ENCODE measurements around the gene DCPS. TPM values are rescaled to one million over a fixed set of nuclear protein-coding genes. Genes with fewer than 3 reads are reported as not detected.

The DCPS gene
- total RNA-seq, 1 experiment from 2014 or later: 25.6 TPM

GRCh38 chr11:126256216-126256615 lies 47.6 kb upstream of the DCPS start:
- no peaks in the 10 kb centered on the region for H3K9me2 ChIP-seq (ENCODE audit: insufficient read depth)
- ChIA-PET CTCF (no interaction called here), POLR2A (no interaction called here), RAD21 (ENCODE audit: low non-redundant PET in 1 of 2, low total read pairs in 2 of 2, uncharacterized antibody in 2 of 2, unreplicated experiment in 2 of 2) (no interaction called here)
- H3K9ac ChIP-seq (ENCODE audit: low read length): no peak overlapping the region
- no TSS peak for BruUV-seq (replicated peaks)
- no peak for ATAC-seq
- H3K4me2 ChIP-seq (ENCODE audit: low read length): no peak overlapping the region
- no peaks in the 10 kb centered on the region for H3K9me3 ChIP-seq (ENCODE audit: control insufficient read depth in 1 of 2, insufficient read depth in 1 of 2, low read depth in 1 of 2, low read length in 2 of 2)
- H3K4me3 ChIP-seq (replicated peaks in 1 of 2; ENCODE audit: low read depth in 1 of 2, low read length in 2 of 2): no peak overlapping the region
- no peak overlapping the region for H2AFZ ChIP-seq (ENCODE audit: low read depth, low read length, poor library complexity, severe bottlenecking)
- TF ChIP-seq ZFX (IDR thresholded peaks at IDR 0.05) (no peak), EZH2phosphoT487 (IDR thresholded peaks at IDR 0.05; ENCODE audit: borderline replicate concordance) (no peak), SP1 (IDR thresholded peaks at IDR 0.05; ENCODE audit: low read depth) (no peak), POLR2A (IDR thresholded peaks at IDR 0.05; ENCODE audit: borderline replicate concordance, extremely low read depth, insufficient read depth, insufficient read length) (no peak)
- TF ChIP-seq, protein P1, sequence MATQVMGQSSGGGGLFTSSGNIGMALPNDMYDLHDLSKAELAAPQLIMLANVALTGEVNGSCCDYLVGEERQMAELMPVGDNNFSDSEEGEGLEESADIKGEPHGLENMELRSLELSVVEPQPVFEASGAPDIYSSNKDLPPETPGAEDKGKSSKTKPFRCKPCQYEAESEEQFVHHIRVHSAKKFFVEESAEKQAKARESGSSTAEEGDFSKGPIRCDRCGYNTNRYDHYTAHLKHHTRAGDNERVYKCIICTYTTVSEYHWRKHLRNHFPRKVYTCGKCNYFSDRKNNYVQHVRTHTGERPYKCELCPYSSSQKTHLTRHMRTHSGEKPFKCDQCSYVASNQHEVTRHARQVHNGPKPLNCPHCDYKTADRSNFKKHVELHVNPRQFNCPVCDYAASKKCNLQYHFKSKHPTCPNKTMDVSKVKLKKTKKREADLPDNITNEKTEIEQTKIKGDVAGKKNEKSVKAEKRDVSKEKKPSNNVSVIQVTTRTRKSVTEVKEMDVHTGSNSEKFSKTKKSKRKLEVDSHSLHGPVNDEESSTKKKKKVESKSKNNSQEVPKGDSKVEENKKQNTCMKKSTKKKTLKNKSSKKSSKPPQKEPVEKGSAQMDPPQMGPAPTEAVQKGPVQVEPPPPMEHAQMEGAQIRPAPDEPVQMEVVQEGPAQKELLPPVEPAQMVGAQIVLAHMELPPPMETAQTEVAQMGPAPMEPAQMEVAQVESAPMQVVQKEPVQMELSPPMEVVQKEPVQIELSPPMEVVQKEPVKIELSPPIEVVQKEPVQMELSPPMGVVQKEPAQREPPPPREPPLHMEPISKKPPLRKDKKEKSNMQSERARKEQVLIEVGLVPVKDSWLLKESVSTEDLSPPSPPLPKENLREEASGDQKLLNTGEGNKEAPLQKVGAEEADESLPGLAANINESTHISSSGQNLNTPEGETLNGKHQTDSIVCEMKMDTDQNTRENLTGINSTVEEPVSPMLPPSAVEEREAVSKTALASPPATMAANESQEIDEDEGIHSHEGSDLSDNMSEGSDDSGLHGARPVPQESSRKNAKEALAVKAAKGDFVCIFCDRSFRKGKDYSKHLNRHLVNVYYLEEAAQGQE (IDR thresholded peaks at IDR 0.05; ENCODE audit: low read depth): no peak
- no peaks in the 10 kb centered on the region for H3K27me3 ChIP-seq (ENCODE audit: insufficient read depth, low read length)
- H3K36me3 ChIP-seq (ENCODE audit: control insufficient read depth in 1 of 2, insufficient read depth in 2 of 2, low read length in 2 of 2): peaks cover 4 to 5% of the 10 kb centered on the region in 2 experiments; a peak in 3 of 4 replicates
- H3K27ac ChIP-seq (ENCODE audit: low read depth, low read length): no peak overlapping the region
- no peak for DNase-seq (ENCODE audit: low read depth, low spot score)
- intact Hi-C loops (cut with micrococcal nuclease): no loop called here
- H3K4me1 ChIP-seq (ENCODE audit: control insufficient read depth in 1 of 2, insufficient read depth in 2 of 2, low read length in 2 of 2): no peaks in the 10 kb centered on the region
- no peaks in the 10 kb centered on the region for H4K20me1 ChIP-seq (ENCODE audit: insufficient read depth)
- no peaks in the 10 kb centered on the region for H3K79me2 ChIP-seq (ENCODE audit: insufficient read depth, low read length)

DNA sequence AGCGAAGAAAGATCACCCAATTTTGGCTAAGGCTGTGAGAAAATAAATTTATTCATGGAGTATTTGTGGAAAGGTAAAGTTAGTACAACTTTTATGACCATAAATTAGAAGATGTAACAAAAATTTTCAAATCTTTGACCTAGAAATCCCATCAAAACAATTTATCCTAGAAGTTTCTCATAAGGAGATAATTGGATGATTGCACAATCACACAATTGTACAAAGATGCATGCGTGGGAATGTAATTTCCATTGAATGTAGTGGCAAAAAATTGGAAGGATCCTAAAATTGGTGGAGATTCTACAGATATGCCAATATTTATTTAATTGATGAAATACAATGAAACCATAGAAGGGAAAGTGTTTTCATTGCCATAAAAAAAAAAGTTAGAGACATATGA lies 46.7 kb upstream of the DCPS start:
- intact Hi-C loops (cut with micrococcal nuclease): no loop called here
- Histone ChIP-seq H2AFZ (ENCODE audit: low read depth, low read length, poor library complexity, severe bottlenecking) (no peak overlapping the region), H3K9ac (ENCODE audit: low read length) (no peak overlapping the region), H3K79me2 (ENCODE audit: insufficient read depth, low read length) (no peaks in the 10 kb centered on the region), H3K4me3 (replicated peaks in 1 of 2; ENCODE audit: low read depth in 1 of 2, low read length in 2 of 2) (no peak overlapping the region), H3K27me3 (ENCODE audit: insufficient read depth, low read length) (no peaks in the 10 kb centered on the region), H3K9me3 (ENCODE audit: control insufficient read depth in 1 of 2, insufficient read depth in 1 of 2, low read depth in 1 of 2, low read length in 2 of 2) (no peaks in the 10 kb centered on the region), H3K27ac (ENCODE audit: low read depth, low read length) (no peak overlapping the region), H3K4me1 (ENCODE audit: control insufficient read depth in 1 of 2, insufficient read depth in 2 of 2, low read length in 2 of 2) (no peaks in the 10 kb centered on the region), H3K4me2 (ENCODE audit: low read length) (no peak overlapping the region), H3K36me3 (ENCODE audit: control insufficient read depth in 1 of 2, insufficient read depth in 2 of 2, low read length in 2 of 2) (peaks cover 7 to 8% of the 10 kb centered on the region in 2 experiments), H3K9me2 (ENCODE audit: insufficient read depth) (no peaks in the 10 kb centered on the region), H4K20me1 (ENCODE audit: insufficient read depth) (no peaks in the 10 kb centered on the region)
- no peak for ATAC-seq
- ChIA-PET RAD21 (ENCODE audit: low non-redundant PET in 1 of 2, low total read pairs in 2 of 2, uncharacterized antibody in 2 of 2, unreplicated experiment in 2 of 2) (no interaction called here), POLR2A (no interaction called here), CTCF (no interaction called here)
- DNase-seq (ENCODE audit: low read depth, low spot score): no peak
- BruUV-seq (replicated peaks): no TSS peak
- no peak for TF ChIP-seq EZH2 (IDR thresholded peaks at IDR 0.05)
- TF ChIP-seq FOSL1 (IDR thresholded peaks at IDR 0.05; ENCODE audit: low read depth): no peak
- no peak for TF ChIP-seq POLR2AphosphoS5 (IDR thresholded peaks at IDR 0.05; ENCODE audit: low read depth, low read length)
- no peak for TF ChIP-seq YY1 (IDR thresholded peaks at IDR 0.05; ENCODE audit: extremely low read depth, insufficient replicate concordance, low read depth, low read length)
- TF ChIP-seq, protein P2, sequence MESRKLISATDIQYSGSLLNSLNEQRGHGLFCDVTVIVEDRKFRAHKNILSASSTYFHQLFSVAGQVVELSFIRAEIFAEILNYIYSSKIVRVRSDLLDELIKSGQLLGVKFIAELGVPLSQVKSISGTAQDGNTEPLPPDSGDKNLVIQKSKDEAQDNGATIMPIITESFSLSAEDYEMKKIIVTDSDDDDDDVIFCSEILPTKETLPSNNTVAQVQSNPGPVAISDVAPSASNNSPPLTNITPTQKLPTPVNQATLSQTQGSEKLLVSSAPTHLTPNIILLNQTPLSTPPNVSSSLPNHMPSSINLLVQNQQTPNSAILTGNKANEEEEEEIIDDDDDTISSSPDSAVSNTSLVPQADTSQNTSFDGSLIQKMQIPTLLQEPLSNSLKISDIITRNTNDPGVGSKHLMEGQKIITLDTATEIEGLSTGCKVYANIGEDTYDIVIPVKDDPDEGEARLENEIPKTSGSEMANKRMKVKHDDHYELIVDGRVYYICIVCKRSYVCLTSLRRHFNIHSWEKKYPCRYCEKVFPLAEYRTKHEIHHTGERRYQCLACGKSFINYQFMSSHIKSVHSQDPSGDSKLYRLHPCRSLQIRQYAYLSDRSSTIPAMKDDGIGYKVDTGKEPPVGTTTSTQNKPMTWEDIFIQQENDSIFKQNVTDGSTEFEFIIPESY (IDR thresholded peaks at IDR 0.05; ENCODE audit: extremely low read depth, insufficient replicate concordance, low read length): no peak
- no peak for TF ChIP-seq EGR1 (IDR thresholded peaks at IDR 0.05; ENCODE audit: low read depth)
- no peak for TF ChIP-seq EZH2phosphoT487 (IDR thresholded peaks at IDR 0.05; ENCODE audit: borderline replicate concordance)
- no peak for TF ChIP-seq JUND (IDR thresholded peaks at IDR 0.05)
- no peak for TF ChIP-seq POLR2A (IDR thresholded peaks at IDR 0.05; ENCODE audit: borderline replicate concordance, extremely low read depth, insufficient read depth, insufficient read length)
- TF ChIP-seq ZFX (IDR thresholded peaks at IDR 0.05): no peak
- TF ChIP-seq SRF (IDR thresholded peaks at IDR 0.05; ENCODE audit: low read depth): no peak
- TF ChIP-seq, protein P3, sequence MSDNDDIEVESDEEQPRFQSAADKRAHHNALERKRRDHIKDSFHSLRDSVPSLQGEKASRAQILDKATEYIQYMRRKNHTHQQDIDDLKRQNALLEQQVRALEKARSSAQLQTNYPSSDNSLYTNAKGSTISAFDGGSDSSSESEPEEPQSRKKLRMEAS (IDR thresholded peaks at IDR 0.05): no peak
